Heart left ventricle (tissue), 13 donors: ENCODE data around the gene LIPG.

Experiments used
- POLR2A ChIP-seq, 2 donors: fragments of 450-650 bp; IDR thresholded peaks; one replicate each; pipeline ENCODE4 v1.6.1; 2017; ENCODE audit warnings: antibody characterized with exemption in 2 of 2, mild to moderate bottlenecking in 2 of 2, moderate library complexity in 2 of 2
- TF ChIP-seq, protein P1 (sequence below), 12 donors: fragments of 200-600 bp; sonication (generic) in 4 of 12; IDR thresholded peaks; one replicate each; pipeline versions ENCODE4 v1.5.0 to v1.8.0; 2018 to 2022; ENCODE audit warnings: antibody characterized with exemption in 12 of 12, mild to moderate bottlenecking in 5 of 12
- donor health status: ischemic (EF 13 %, LVEDD 7.1; RV severe dilation, severe dysfunction).
- donor health status: DM: no; HTN: yes; CAD: no.
- donor health status: DM: no; HTN: no; CAD: no.
- donor health status: ischemic (EF 25% LVEDD 6.9; RV normal size, moderate dysfunction).
- donor health status: ischemic (EF 25% LVEDD 5.7; RV mildly dilated, moderate dysfunction).
- donor health status: ischemic (EF 35%, LVEDD 5.7; RV mildly dilated, moderate dysfunction).
- donor health status: nonischemic (EF 11% LVEDD 7.7; RV severe dilation, severe dysfunction).
- donor health status: DM: yes; HTN: yes; CAD: no.
- donor health status: PGD.
- donor health status: ischemic (EF 29% LVEDD 5.4; RV normal size, mild dysfunction).
- donor health status: nonischemic (EF 23%, LVEDD 6.1; RV moderate dilation, normal function).

- TF ChIP-seq, protein P1, sequence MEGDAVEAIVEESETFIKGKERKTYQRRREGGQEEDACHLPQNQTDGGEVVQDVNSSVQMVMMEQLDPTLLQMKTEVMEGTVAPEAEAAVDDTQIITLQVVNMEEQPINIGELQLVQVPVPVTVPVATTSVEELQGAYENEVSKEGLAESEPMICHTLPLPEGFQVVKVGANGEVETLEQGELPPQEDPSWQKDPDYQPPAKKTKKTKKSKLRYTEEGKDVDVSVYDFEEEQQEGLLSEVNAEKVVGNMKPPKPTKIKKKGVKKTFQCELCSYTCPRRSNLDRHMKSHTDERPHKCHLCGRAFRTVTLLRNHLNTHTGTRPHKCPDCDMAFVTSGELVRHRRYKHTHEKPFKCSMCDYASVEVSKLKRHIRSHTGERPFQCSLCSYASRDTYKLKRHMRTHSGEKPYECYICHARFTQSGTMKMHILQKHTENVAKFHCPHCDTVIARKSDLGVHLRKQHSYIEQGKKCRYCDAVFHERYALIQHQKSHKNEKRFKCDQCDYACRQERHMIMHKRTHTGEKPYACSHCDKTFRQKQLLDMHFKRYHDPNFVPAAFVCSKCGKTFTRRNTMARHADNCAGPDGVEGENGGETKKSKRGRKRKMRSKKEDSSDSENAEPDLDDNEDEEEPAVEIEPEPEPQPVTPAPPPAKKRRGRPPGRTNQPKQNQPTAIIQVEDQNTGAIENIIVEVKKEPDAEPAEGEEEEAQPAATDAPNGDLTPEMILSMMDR (IDR thresholded peaks at IDR 0.05): no peak
- no peak for TF ChIP-seq POLR2A (IDR thresholded peaks at IDR 0.05)
Measured at GRCh38 chr18:49631146-49631866, 69.4 kb downstream of the LIPG start.
